ENCODE results near the gene ZNF681.

ZNF681 gene

DNA sequence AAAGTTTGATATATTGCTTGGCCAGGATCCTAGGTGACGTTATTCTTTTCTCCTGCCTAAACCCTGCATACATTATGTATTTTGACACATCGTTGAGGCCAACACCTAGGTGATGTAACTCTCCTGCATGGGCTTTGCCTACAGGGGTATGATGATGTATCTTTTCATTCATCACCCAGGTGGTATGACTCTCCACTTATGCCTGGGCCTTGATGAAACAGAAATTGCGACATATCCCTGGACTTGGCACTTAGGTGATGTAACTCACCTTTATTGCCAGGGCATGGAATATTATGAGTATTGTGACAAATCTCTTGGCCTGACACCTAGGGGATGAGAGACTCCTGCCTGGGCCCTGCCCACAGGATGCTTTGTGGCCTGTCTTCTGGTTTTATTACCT, 18.5 kb upstream of the ZNF681 start:
- no peak overlapping the region for H3K4me3 ChIP-seq (ENCODE audit: low read depth, low read length)
- TF ChIP-seq, protein P1, sequence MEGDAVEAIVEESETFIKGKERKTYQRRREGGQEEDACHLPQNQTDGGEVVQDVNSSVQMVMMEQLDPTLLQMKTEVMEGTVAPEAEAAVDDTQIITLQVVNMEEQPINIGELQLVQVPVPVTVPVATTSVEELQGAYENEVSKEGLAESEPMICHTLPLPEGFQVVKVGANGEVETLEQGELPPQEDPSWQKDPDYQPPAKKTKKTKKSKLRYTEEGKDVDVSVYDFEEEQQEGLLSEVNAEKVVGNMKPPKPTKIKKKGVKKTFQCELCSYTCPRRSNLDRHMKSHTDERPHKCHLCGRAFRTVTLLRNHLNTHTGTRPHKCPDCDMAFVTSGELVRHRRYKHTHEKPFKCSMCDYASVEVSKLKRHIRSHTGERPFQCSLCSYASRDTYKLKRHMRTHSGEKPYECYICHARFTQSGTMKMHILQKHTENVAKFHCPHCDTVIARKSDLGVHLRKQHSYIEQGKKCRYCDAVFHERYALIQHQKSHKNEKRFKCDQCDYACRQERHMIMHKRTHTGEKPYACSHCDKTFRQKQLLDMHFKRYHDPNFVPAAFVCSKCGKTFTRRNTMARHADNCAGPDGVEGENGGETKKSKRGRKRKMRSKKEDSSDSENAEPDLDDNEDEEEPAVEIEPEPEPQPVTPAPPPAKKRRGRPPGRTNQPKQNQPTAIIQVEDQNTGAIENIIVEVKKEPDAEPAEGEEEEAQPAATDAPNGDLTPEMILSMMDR (IDR thresholded peaks at IDR 0.05; ENCODE audit: insufficient read depth, low read length, missing control alignments) = no peak
- POLR2A ChIA-PET = no interaction called here
- DNase-seq (ENCODE audit: low read depth, low spot score) = no peak
- CTCF ChIA-PET = no interaction called here

DNA sequence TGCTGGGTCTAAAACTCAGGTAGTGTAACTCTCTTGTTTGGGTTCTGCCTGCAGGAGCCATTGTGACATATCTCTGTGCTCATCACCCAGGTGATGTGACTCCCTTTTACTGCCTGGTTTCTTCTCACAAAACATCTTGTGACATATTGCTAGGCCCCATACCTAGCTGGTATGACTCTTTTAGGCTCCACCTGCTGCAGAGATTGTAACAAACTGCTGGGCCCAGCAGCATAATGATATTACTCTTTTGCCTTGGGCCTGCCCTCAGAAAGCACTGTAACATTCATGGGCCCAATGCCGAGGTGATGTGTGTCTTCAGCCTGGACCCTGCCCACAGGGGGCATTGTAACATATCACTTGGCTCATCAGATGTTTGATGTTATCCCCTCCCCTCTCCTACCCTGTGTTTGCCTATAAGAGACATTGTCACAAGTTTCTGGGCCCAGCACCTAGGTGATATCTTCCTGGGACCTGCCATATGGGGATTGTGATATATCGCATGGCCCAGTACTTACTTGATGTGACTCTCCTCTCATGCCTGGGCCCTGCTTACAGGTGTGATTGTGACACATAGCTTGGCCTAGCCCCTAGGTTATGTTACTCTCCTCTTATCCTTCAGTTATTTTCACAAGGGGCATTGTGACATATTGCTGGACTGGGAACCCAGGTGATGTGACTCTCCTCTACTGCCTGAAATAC, 18.0 kb upstream of the ZNF681 start:
- ChIA-PET CTCF (no interaction called here), POLR2A (no interaction called here)
- DNase-seq (ENCODE audit: low read depth, low spot score) = no peak
- no peak overlapping the region for H3K4me3 ChIP-seq (ENCODE audit: low read depth, low read length)
- TF ChIP-seq, protein P1 (IDR thresholded peaks at IDR 0.05; ENCODE audit: insufficient read depth, low read length, missing control alignments) = no peak

DNA sequence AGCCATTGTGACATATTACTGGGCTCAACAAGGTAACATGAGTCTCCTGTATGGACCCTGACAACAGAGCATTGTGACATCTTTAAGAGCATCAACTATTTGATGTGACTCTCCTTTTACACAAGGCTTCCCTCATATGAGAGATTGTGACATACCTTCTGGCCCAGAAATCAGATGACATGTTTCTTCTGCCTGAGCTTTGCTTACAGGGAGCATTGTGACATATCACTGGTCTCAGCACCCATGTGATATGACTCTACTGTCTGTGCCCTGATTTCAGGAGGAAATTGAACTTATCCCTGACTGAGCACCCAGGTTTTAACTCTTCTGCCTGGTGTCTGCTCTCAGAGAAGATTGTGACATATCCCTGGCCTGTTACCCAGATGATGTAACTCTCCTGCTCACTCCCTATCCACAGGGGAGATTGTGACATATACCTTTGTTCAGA, 15.9 kb upstream of the ZNF681 start:
- TF ChIP-seq, protein P1 (IDR thresholded peaks at IDR 0.05; ENCODE audit: insufficient read depth, low read length, missing control alignments) = no peak
- H3K4me3 ChIP-seq (ENCODE audit: low read depth, low read length) = no peak overlapping the region
- ChIA-PET CTCF (no interaction called here), POLR2A (no interaction called here)
- DNase-seq (ENCODE audit: low read depth, low spot score) = no peak

DNA sequence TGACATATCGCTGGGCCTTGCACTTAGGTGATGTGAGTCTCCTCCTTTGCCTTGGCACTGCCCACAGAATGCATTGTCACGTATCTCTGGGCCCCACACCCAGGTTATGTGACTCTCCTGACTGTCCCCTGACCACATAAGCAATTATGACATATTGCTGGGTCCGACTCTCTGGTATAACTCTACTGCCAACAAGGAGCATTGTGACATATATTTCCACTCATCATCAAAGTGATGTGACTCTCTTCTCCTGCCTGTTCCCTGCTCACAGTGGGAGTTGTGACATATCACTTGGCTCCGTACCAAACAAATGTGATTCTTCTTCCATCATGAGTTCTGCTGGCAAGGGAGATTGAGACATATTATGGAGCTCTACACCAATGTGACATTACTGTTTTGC, 15.4 kb upstream of the ZNF681 start:
- POLR2A ChIA-PET = no interaction called here
- DNase-seq (ENCODE audit: low read depth, low spot score) = no peak
- TF ChIP-seq, protein P1 (IDR thresholded peaks at IDR 0.05; ENCODE audit: insufficient read depth, low read length, missing control alignments) = no peak
- H3K4me3 ChIP-seq (ENCODE audit: low read depth, low read length) = no peak overlapping the region
- CTCF ChIA-PET = no interaction called here

DNA sequence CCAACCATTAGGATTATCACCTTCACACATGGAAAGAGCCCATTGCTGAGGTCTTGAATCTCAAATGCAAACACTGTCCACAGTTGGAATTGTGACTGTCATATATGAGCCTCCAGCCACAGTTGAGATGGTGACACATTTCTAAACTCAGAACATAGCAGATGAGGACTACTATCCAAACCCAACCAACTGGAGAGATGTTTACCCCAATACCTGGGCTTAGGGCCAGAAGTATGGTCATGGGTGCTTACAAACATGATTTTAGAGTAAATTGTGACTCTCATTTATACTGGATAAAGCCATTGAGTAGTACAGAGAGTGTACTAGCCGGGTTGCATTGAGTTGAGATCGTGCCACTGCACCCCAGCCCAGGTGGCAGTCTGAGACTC, 14.0 kb upstream of the ZNF681 start:
- CTCF ChIA-PET = no interaction called here
- TF ChIP-seq, protein P1 (IDR thresholded peaks at IDR 0.05; ENCODE audit: insufficient read depth, low read length, missing control alignments) = no peak
- no peak for DNase-seq (ENCODE audit: low read depth, low spot score)
- H3K4me3 ChIP-seq (ENCODE audit: low read depth, low read length) = no peak overlapping the region
- POLR2A ChIA-PET = no interaction called here

DNA sequence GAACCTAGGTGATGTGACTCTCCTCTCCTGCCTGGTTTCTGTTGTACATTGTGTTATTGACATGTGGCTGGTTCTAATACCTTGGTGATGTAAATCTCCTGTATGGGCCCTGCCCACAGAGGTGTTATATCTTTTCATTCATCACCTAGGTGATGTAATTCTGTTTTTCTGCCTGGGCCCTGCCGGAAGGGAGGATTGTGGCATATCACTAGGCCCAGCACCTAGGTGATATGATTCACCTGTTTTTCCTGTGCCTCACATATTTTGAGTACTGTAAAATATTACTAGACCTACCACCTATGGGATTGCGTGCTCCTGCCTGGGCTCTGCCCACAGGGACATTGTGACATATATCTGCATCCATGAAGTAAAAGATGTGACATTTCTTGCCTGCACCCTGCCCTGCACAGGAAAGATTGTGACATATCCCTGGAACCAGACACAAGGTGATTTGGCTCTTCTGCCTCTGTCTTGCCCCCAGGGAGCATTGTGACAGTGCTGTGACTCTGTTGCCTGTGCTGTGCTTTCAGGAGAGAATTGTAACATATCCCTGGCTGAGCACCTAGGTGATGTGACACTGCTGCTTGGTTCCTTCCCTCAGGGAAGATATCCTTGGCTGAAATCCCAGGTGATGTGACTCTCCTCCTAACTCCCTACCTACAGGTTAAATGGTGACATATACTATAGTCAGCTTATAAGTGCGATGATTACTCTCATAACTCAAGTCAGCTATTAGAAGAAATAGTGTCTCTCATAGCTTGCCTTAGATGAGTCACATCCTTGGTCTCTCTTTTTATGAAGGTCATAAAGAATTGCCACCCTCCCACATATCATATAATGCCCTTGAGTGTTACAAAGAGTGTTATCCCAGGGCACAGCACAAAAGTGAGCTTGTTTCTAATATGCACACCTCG, 13.3 kb upstream of the ZNF681 start:
- H3K4me3 ChIP-seq (ENCODE audit: low read depth, low read length) = no peak overlapping the region
- TF ChIP-seq, protein P1 (IDR thresholded peaks at IDR 0.05; ENCODE audit: insufficient read depth, low read length, missing control alignments) = no peak
- DNase-seq (ENCODE audit: low read depth, low spot score) = no peak
- ChIA-PET CTCF (no interaction called here), POLR2A (no interaction called here)
